K562 (cell line): ENCODE measurements around the gene EMX2. TPM values are rescaled to one million over a fixed set of nuclear protein-coding genes. Genes with fewer than 3 reads are reported as not detected.

Source experiments
- BRD9 ChIP-seq: fragments of 450-650 bp; IDR thresholded peaks from 2 replicates; pipeline ENCODE4 v1.6.1; 2018; ENCODE audit warnings: low read depth; ENCODE audit not compliant: partially characterized antibody
- CBFA2T2 ChIP-seq: fragments of 450-650 bp; conservative IDR thresholded peaks from 2 replicates; pipeline ENCODE4 v1.6.1; 2017; ENCODE audit warnings: mild to moderate bottlenecking
- CBX3 ChIP-seq, 2 experiments: IDR thresholded peaks; 1 replicate in 1 of 2; 2 replicates in 1 of 2; pipeline ENCODE4 v1.6.1; 2012; ENCODE audit warnings: inconsistent platforms in 2 of 2, low read length in 2 of 2, borderline replicate concordance in 1 of 2, control low read depth in 1 of 2
- CCNT2 ChIP-seq: IDR thresholded peaks from 2 replicates; pipeline ENCODE4 v1.6.1; 2011; ENCODE audit warnings: borderline replicate concordance, low read depth, mild to moderate bottlenecking, moderate library complexity, mixed read lengths, low read length; ENCODE audit not compliant: insufficient read length; ENCODE audit errors: extremely low read depth
- EP300 ChIP-seq: IDR thresholded peaks from 2 replicates; pipeline ENCODE4 v1.6.1; 2012; ENCODE audit warnings: low read length, improper control_type of control experiment
- FOXA3 ChIP-seq, 2 experiments: fragments of 450-650 bp in 1 of 2; sonication (generic) in 1 of 2; formaldehyde crosslinking; IDR thresholded peaks in 1 of 2; conservative IDR thresholded peaks in 1 of 2; 2 replicates each; pipeline versions ENCODE4 v1.4.0 to v1.8.0; 2020 to 2022; ENCODE audit warnings: mild to moderate bottlenecking in 2 of 2, missing genetic modification reagents in 1 of 2
- FOXM1 ChIP-seq, 2 experiments: fragments of 450-650 bp in 1 of 2; sonication (generic) in 1 of 2; formaldehyde crosslinking in 1 of 2; IDR thresholded peaks; 2 replicates each; pipeline versions ENCODE4 v1.6.1 to v1.9.0; 2017 to 2022; ENCODE audit warnings: low read depth in 2 of 2, mild to moderate bottlenecking in 2 of 2, missing genetic modification reagents in 1 of 2, moderate library complexity in 1 of 2
- HDAC8 ChIP-seq: fragments of 450-650 bp; IDR thresholded peaks from 2 replicates; pipeline ENCODE4 v1.6.1; 2016; ENCODE audit warnings: mild to moderate bottlenecking, missing genetic modification characterization, moderate library complexity, missing compliant biosample characterization
- JUN ChIP-seq, 2 experiments: sonication (generic) in 1 of 2; formaldehyde crosslinking in 1 of 2; IDR thresholded peaks; 2 replicates each; pipeline versions ENCODE4 v1.6.1 to v1.8.0; 2012 to 2022; ENCODE audit warnings: borderline replicate concordance in 2 of 2, mild to moderate bottlenecking in 2 of 2, improper control_type of control experiment in 1 of 2, low read depth in 1 of 2, low read length in 1 of 2, missing genetic modification reagents in 1 of 2
- KDM1A ChIP-seq, 2 experiments: fragments of 450-650 bp; IDR thresholded peaks; 2 replicates each; pipeline ENCODE4 v1.6.1; 2016; ENCODE audit warnings: mild to moderate bottlenecking in 2 of 2
- NFIC ChIP-seq: fragments of 450-650 bp; IDR thresholded peaks from 2 replicates; pipeline ENCODE4 v1.6.1; 2017; ENCODE audit warnings: mild to moderate bottlenecking, inconsistent platforms
- PML ChIP-seq: IDR thresholded peaks from 2 replicates; pipeline ENCODE4 v1.6.1; 2012; ENCODE audit warnings: low read length, inconsistent platforms
- POLR2AphosphoS5 ChIP-seq: IDR thresholded peaks from 2 replicates; pipeline ENCODE4 v1.6.1; 2011; ENCODE audit warnings: mild to moderate bottlenecking, low read depth, low read length, moderate library complexity; ENCODE audit not compliant: control insufficient read depth, insufficient read depth
- RCOR1 ChIP-seq, 2 experiments: IDR thresholded peaks; 2 replicates each; pipeline ENCODE4 v1.6.1; 2012; ENCODE audit warnings: low read depth in 2 of 2, low read length in 2 of 2, borderline replicate concordance in 1 of 2, improper control_type of control experiment in 1 of 2
- SOX6 ChIP-seq: fragments of 450-650 bp; IDR thresholded peaks from 2 replicates; pipeline ENCODE4 v1.6.1; 2014; ENCODE audit warnings: mild to moderate bottlenecking
- TAL1 ChIP-seq: fragments of 450-650 bp; IDR thresholded peaks from 2 replicates; pipeline ENCODE4 v1.6.1; 2016; ENCODE audit warnings: mild to moderate bottlenecking
- TCF3 ChIP-seq: sonication (generic); formaldehyde crosslinking; IDR thresholded peaks from 2 replicates; pipeline ENCODE4 v1.4.0; 2020; ENCODE audit warnings: mild to moderate bottlenecking, missing genetic modification reagents
- TEAD4 ChIP-seq, 2 experiments: sonication (generic) in 1 of 2; formaldehyde crosslinking in 1 of 2; IDR thresholded peaks; 2 replicates each; pipeline versions ENCODE4 v1.6.1 to v1.8.0; 2012 to 2022; ENCODE audit warnings: borderline replicate concordance in 1 of 2, inconsistent platforms in 1 of 2, low read length in 1 of 2, mild to moderate bottlenecking in 1 of 2, missing genetic modification reagents in 1 of 2
- ZNF707 ChIP-seq: fragments of 250-450 bp; sonication (Bioruptor Pico); conservative IDR thresholded peaks from 2 replicates; pipeline ENCODE4 v1.8.0; 2022; ENCODE audit warnings: inconsistent platforms, mild to moderate bottlenecking, moderate library complexity
- polyA plus RNA-seq, 8 experiments: library from polyadenylated mRNA; depleted of rRNA in 4 of 8; stranded (reverse) in 5 of 8; unstranded in 3 of 8; fragments of >200 nt; fragmentation: Nextera tagmentation in 2 of 8; fragmentation: Illumina TruSeq in 1 of 8; extraction: Ambion mirVana in 2 of 8; extraction: Trizol in 1 of 8; gene quantifications; 2 replicates each; pipeline versions ENCODE4 v1.2.1 to v1.2.3, GENCODE V29; 2011 to 2014; ENCODE audit warnings: inconsistent platforms in 1 of 8, missing spikeins in 1 of 8
- total RNA-seq, 7 experiments: library from RNA; depleted of rRNA in 6 of 7; stranded (reverse); fragments of >200 nt in 6 of 7; fragmentation: Illumina TruSeq in 2 of 7; extraction: Trizol in 2 of 7; gene quantifications; 2 replicates each; pipeline versions ENCODE4 v1.2.1 to v1.2.3, GENCODE V29; 2011 to 2021; ENCODE audit warnings: low replicate concordance in 1 of 7

The EMX2 gene
- total and polyA plus RNA-seq, 9 of the 15 experiments (the other 6 are each of a cell fraction or from before 2014, with no cell fraction given) = not detected

- TF ChIP-seq JUN (IDR thresholded peaks at IDR 0.05; ENCODE audit: borderline replicate concordance, low read depth, low read length) (no peak), JUN (CRISPR knock-in tag; IDR thresholded peaks at IDR 0.05; ENCODE audit: borderline replicate concordance) (no peak), CCNT2 (peak; percentile 48), CBFA2T2 (peak; percentile 80), RCOR1 (IDR thresholded peaks at IDR 0.05; ENCODE audit: borderline replicate concordance in 1 of 2, low read depth in 2 of 2, low read length in 2 of 2) (peak in 1 of 2 experiments; percentile 34; a peak in 1 of 4 replicates), TCF3 (peak; percentile 71), EP300 (peak; percentile 43), PML (peak; percentile 64; the same call in 1 of the 2 replicates), CBX3 (IDR thresholded peaks at IDR 0.05; ENCODE audit: borderline replicate concordance in 1 of 2, low read length in 2 of 2) (no peak), BRD9 (no peak), TAL1 (peak; percentile 89), KDM1A (IDR thresholded peaks at IDR 0.05) (peak in 1 of 2 experiments; percentile 28; a peak in 1 of 4 replicates), TEAD4 (IDR thresholded peaks at IDR 0.05; ENCODE audit: low read length) (peak; percentile 89), TEAD4 (CRISPR knock-in tag; IDR thresholded peaks at IDR 0.05; ENCODE audit: borderline replicate concordance) (no peak), HDAC8 (tag) (no peak), SOX6 (peak; percentile 55), FOXM1 (IDR thresholded peaks at IDR 0.05; ENCODE audit: low read depth) (peak; percentile 60; the same call in 1 of the 2 replicates), FOXM1 (CRISPR knock-in tag; IDR thresholded peaks at IDR 0.05; ENCODE audit: low read depth) (no peak), NFIC (0 out of 2 replicates have a peak, but pooled peaks have one; percentile 22), POLR2AphosphoS5 (peak; percentile 53; the same call in 1 of the 2 replicates), FOXA3 (CRISPR knock-in tag; conservative IDR thresholded peaks at IDR 0.05 in 1 of 2, IDR thresholded peaks at IDR 0.05 in 1 of 2) (peak in 1 of 2 experiments; percentile 74; a peak in 2 of 4 replicates), ZNF707 (CRISPR knock-in tag) (no peak)
Observed at GRCh38 chr10:117551330-117552155, 9.0 kb downstream of the EMX2 start (continued).
